ENCODE measurements around the gene HOGA1. TPM values are rescaled to one million over a fixed set of nuclear protein-coding genes. Genes with fewer than 3 reads are reported as not detected.
A peak's percentile ranks its signal among the peaks of the same experiment; 100 is the strongest.

Gene HOGA1
- total and polyA plus RNA-seq, 2 experiments from 2014 or later, result 2.1 to 5.3 TPM

- no peaks in the 10 kb centered on the region for H3K27me3 ChIP-seq
- H3K4me1 ChIP-seq (ENCODE audit: low read depth), result no peaks in the 10 kb centered on the region
- no peak overlapping the region for H3K4me3 ChIP-seq
- no peaks in the 10 kb centered on the region for H3K9me3 ChIP-seq (ENCODE audit: low read depth)
- no peak for TF ChIP-seq CTCF (IDR thresholded peaks at IDR 0.05; ENCODE audit: low read depth, low read length)
- no peaks in the 10 kb centered on the region for H3K36me3 ChIP-seq
- no peak overlapping the region for H3K27ac ChIP-seq
- no peak for DNase-seq (ENCODE audit: low read depth in 1 of 2, low spot score in 1 of 2)
These were observed 34.1 kb downstream of the HOGA1 start for GRCh38 chr10:97618285-97618684.

GRCh38 chr10:97618733-97619132, 34.5 kb downstream of the HOGA1 start:
- H3K9me3 ChIP-seq (ENCODE audit: low read depth), result no peaks in the 10 kb centered on the region
- H3K27ac ChIP-seq, result no peak overlapping the region
- no peak for TF ChIP-seq CTCF (IDR thresholded peaks at IDR 0.05; ENCODE audit: low read depth, low read length)
- DNase-seq (ENCODE audit: low read depth in 1 of 2, low spot score in 1 of 2), result no peak
- no peak overlapping the region for H3K4me3 ChIP-seq
- H3K36me3 ChIP-seq, result no peaks in the 10 kb centered on the region
- no peaks in the 10 kb centered on the region for H3K4me1 ChIP-seq (ENCODE audit: low read depth)
- H3K27me3 ChIP-seq, result no peaks in the 10 kb centered on the region

GRCh38 chr10:97623277-97623676, 39.1 kb downstream of the HOGA1 start:
- Histone ChIP-seq H3K27me3 (no peaks in the 10 kb centered on the region), H3K9me3 (ENCODE audit: low read depth) (no peaks in the 10 kb centered on the region), H3K4me3 (no peak overlapping the region), H3K4me1 (ENCODE audit: low read depth) (no peaks in the 10 kb centered on the region), H3K27ac (no peak overlapping the region), H3K36me3 (no peaks in the 10 kb centered on the region)
- TF ChIP-seq CTCF (IDR thresholded peaks at IDR 0.05; ENCODE audit: low read depth, low read length), result no peak
- no peak for DNase-seq (ENCODE audit: low read depth in 1 of 2, low spot score in 1 of 2)

DNA sequence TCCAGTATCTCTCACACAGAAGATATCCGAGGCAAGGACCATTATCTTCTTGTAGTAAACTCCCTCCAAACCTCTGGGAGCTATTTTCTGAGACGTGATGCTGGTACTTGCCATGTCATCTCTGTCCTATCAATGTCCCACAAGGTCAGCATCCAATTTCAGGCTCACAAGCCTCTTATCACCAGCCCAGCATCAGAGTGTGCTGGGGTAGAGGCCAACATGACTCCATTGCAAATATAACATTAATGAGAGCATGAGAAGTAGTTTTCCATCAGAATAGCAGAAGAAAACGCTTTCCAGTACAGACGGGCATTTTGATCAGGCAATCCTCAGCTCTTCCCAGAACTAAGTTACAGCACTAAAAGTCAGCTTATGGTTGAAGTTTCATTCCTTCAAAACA, 43.5 kb downstream of the HOGA1 start:
- Histone ChIP-seq H3K4me3 (no peak overlapping the region), H3K27me3 (no peaks in the 10 kb centered on the region), H3K4me1 (ENCODE audit: low read depth) (no peaks in the 10 kb centered on the region), H3K9me3 (ENCODE audit: low read depth) (no peaks in the 10 kb centered on the region), H3K27ac (peak overlapping the region; percentile 53), H3K36me3 (no peaks in the 10 kb centered on the region)
- no peak for TF ChIP-seq CTCF (IDR thresholded peaks at IDR 0.05; ENCODE audit: low read depth, low read length)
- DNase-seq (ENCODE audit: low read depth in 1 of 2, low spot score in 1 of 2), result no peak

DNA sequence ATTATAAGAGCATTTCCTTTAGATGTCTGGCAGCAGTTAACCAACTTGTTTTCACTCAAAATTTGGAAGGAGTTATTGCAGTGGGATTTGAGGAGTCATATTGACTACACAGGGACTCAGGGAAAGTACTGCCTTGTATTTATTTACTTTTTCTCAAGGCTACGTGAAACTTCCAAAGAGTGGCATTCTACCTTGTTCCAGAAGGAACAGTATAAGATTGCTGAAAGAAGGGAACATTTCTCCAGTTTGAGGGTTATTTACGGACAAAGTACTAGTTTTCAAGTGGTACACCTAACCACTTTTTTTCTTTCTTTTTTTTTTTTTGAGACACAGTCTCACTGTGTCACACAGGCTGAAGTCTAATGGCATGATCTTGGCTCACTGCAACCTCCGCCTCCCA, 44.0 kb downstream of the HOGA1 start:
- no peak for TF ChIP-seq CTCF (IDR thresholded peaks at IDR 0.05; ENCODE audit: low read depth, low read length)
- no peaks in the 10 kb centered on the region for H3K27me3 ChIP-seq

DNA sequence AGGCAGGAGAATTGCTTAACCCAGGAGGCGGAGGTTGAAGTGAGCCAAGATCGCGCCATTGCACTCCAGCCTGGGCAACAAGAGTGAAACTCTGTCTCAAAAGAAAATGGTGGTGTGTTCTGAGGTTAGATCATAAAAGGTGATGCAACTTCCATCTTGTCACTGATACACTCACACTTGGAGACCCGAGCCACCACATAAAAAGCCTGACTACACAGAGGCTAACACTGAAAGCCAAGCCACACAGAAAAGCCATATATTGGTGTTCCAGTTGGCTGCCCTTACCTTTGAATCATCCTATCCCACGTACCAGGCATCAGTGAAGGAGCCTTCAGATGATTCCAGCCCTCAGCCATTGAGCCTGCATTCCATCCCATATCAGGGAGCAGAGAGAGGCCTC, 45.1 kb downstream of the HOGA1 start:
- no peak for TF ChIP-seq CTCF (IDR thresholded peaks at IDR 0.05; ENCODE audit: low read depth, low read length)

More for the DNA sequence above, 44.0 kb downstream of the HOGA1 start:
- Histone ChIP-seq H3K36me3 (no peaks in the 10 kb centered on the region), H3K9me3 (ENCODE audit: low read depth) (no peaks in the 10 kb centered on the region), H3K27ac (no peak overlapping the region), H3K4me3 (no peak overlapping the region), H3K4me1 (ENCODE audit: low read depth) (no peaks in the 10 kb centered on the region)
- DNase-seq (ENCODE audit: low read depth in 1 of 2, low spot score in 1 of 2), result no peak

More for the DNA sequence above, 45.1 kb downstream of the HOGA1 start:
- Histone ChIP-seq H3K27ac (no peak overlapping the region), H3K9me3 (ENCODE audit: low read depth) (no peaks in the 10 kb centered on the region), H3K4me3 (no peak overlapping the region), H3K27me3 (no peaks in the 10 kb centered on the region), H3K36me3 (no peaks in the 10 kb centered on the region), H3K4me1 (ENCODE audit: low read depth) (no peaks in the 10 kb centered on the region)
- DNase-seq (ENCODE audit: low read depth in 1 of 2, low spot score in 1 of 2), result no peak
